Endothelial cell (in vitro differentiated cells): ENCODE data around the gene RGL2. TPM values are rescaled to one million over a fixed set of nuclear protein-coding genes. Genes with fewer than 3 reads are reported as not detected.

Experiments
- DNase-seq: peaks from one replicate; pipeline ENCODE4 v3.0.0; 2021; ENCODE audit warnings: low spot score
- H3K27ac Mint-ChIP-seq: one replicate; pipeline ENCODE4 v1.8.0; 2021; ENCODE audit warnings: mixed read lengths, inconsistent platforms; ENCODE audit not compliant: unreplicated experiment
- H3K27me3 Mint-ChIP-seq: one replicate; pipeline ENCODE4 v1.8.0; 2021; ENCODE audit warnings: mild to moderate bottlenecking, moderate library complexity, mixed read lengths, inconsistent platforms; ENCODE audit not compliant: unreplicated experiment
- H3K36me3 Mint-ChIP-seq: one replicate; pipeline ENCODE4 v1.8.0; 2021; ENCODE audit warnings: mild to moderate bottlenecking, low read depth, mixed read lengths, inconsistent platforms; ENCODE audit not compliant: unreplicated experiment
- H3K4me1 Mint-ChIP-seq: one replicate; pipeline ENCODE4 v1.8.0; 2021; ENCODE audit warnings: mild to moderate bottlenecking, mixed read lengths, inconsistent platforms; ENCODE audit not compliant: unreplicated experiment
- H3K4me3 Mint-ChIP-seq: one replicate; pipeline ENCODE4 v1.8.0; 2021; ENCODE audit warnings: mild to moderate bottlenecking, mixed read lengths, inconsistent platforms; ENCODE audit not compliant: unreplicated experiment
- H3K9me3 Mint-ChIP-seq: one replicate; pipeline ENCODE4 v1.8.0; 2021; ENCODE audit warnings: mixed read lengths, inconsistent platforms; ENCODE audit not compliant: unreplicated experiment
- total RNA-seq: library from RNA; stranded (reverse); fragmentation: NEBNext Ultra II Directional; extraction: Animal tissue kit (Norgen Biotek cat#: 25700); gene quantifications from one replicate; pipeline ENCODE4 v1.2.1, GENCODE V29; 2021; ENCODE audit not compliant: unreplicated experiment
- TF ChIP-seq, protein P1 (sequence below): fragments of 200-600 bp; sonication (generic); IDR thresholded peaks from one replicate; pipeline ENCODE4 v1.5.0; 2021; ENCODE audit warnings: antibody characterized with exemption; ENCODE audit not compliant: unreplicated experiment

The RGL2 gene
- total RNA-seq, 1 donor from 2014 or later, result 167 TPM

DNA sequence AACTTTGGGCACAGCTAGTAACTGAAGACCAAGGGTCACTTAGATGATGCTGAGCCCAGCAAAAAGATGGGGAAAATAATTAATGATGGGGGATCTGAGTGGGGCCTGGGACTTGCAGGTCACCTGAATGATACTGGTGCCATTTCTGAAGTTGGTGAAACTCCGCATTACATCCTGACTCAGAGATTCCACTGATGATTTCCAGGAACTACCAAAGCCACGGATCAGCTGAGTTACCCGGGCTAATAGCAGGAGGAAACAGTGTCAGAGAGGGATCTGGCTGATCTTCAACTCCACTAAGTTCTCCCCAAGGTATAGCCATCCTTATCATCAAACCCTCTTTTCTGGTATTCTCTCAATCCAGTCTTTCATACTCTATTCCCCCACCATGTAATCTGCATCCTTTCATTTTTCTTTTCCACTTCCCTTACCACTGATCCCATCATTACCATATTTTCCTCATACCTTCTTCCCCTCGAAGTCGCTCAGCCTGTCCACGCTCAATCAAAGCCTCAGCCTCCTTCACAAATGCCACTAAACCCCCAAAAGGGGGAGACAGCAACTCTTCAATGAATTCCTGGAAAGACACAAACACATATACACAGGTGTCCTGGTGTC is 47.2 kb downstream of the RGL2 start:
- H3K36me3 Mint-ChIP-seq, result peaks cover 13% of the 10 kb centered on the region
- peaks cover 4% of the 10 kb centered on the region for H3K27me3 Mint-ChIP-seq
- H3K27ac Mint-ChIP-seq, result no peak overlapping the region
- TF ChIP-seq, protein P1, sequence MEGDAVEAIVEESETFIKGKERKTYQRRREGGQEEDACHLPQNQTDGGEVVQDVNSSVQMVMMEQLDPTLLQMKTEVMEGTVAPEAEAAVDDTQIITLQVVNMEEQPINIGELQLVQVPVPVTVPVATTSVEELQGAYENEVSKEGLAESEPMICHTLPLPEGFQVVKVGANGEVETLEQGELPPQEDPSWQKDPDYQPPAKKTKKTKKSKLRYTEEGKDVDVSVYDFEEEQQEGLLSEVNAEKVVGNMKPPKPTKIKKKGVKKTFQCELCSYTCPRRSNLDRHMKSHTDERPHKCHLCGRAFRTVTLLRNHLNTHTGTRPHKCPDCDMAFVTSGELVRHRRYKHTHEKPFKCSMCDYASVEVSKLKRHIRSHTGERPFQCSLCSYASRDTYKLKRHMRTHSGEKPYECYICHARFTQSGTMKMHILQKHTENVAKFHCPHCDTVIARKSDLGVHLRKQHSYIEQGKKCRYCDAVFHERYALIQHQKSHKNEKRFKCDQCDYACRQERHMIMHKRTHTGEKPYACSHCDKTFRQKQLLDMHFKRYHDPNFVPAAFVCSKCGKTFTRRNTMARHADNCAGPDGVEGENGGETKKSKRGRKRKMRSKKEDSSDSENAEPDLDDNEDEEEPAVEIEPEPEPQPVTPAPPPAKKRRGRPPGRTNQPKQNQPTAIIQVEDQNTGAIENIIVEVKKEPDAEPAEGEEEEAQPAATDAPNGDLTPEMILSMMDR, result no peak
- no peaks in the 10 kb centered on the region for H3K9me3 Mint-ChIP-seq
- no peak for DNase-seq
- H3K4me1 Mint-ChIP-seq, result peaks cover 24% of the 10 kb centered on the region
- peak overlapping the region; percentile 9 for H3K4me3 Mint-ChIP-seq

DNA sequence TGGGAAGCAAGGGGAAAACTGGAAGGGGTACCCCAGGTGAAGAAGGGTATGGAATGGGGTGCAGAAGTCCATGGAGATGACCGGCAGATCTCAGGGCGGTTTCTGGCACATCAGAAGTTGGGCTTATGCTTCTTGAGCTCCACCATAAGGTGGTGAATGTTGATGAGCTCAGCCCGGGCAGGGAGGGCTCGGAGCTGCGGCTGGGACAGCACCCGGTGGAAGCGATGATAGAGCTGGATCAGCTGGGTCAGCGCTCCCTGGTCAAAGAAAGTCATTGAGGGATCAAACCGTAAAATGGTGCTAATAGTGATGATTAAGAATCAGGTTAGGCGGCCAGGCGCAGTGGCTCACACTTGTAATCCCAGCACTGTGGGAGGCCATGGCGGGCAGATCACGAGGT is 48.0 kb downstream of the RGL2 start:
- Mint-ChIP-seq H3K4me3 (peak overlapping the region; percentile 86), H3K4me1 (peaks cover 24% of the 10 kb centered on the region), H3K36me3 (peaks cover 13% of the 10 kb centered on the region), H3K9me3 (no peaks in the 10 kb centered on the region), H3K27ac (peak overlapping the region; percentile 79), H3K27me3 (peaks cover 4% of the 10 kb centered on the region)
- TF ChIP-seq, protein P1, result no peak
- DNase-seq, result no peak

DNA sequence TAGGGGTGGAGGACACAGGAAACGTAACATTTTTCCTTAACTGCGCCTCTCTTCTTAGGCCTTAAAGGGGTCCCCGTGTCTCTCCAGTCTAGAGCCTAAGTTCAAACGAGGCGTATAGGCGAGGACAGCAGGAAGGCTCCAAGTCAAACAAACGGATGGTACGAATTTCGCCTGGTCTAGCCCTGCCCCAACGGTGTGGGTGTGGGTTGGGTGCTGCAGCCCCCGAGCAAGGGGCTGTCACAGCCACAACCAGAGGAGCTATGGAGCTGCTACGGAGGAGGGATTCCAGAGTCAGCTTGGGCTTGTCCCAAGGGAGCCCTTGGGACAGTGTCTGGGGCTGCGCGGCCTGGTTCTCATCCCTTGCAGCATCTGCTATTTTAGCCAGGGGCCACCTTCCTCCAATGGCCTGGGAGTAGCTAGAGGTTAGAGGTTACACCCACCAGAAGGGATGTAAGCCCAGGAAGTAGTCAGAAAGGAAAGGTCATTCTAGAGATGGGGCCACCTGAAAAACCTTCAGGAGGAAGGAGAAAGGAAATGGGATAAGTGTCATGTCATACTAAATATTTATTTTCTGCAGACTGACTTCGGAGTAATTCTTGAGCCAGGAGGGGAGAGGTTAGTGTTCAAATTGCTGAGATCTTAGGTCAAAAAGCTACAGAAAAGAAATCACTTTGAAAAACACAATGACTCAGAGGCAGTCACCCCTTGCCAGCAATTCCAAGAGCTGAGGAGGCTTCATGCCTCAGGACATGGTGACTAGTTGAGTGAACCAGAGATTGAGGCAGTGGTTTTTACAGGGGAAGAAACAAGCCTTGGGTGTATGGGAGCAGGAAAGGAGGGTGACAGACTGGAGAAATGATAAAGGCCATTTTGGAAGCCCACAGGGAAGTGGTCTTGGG is 48.8 kb downstream of the RGL2 start:
- Mint-ChIP-seq H3K9me3 (no peaks in the 10 kb centered on the region), H3K4me1 (peaks cover 24% of the 10 kb centered on the region), H3K27me3 (peaks cover 4% of the 10 kb centered on the region), H3K36me3 (peaks cover 13% of the 10 kb centered on the region), H3K4me3 (peak overlapping the region; percentile 86), H3K27ac (peak overlapping the region; percentile 79)
- TF ChIP-seq, protein P1, result no peak
- DNase-seq, result peak; percentile 9

DNA sequence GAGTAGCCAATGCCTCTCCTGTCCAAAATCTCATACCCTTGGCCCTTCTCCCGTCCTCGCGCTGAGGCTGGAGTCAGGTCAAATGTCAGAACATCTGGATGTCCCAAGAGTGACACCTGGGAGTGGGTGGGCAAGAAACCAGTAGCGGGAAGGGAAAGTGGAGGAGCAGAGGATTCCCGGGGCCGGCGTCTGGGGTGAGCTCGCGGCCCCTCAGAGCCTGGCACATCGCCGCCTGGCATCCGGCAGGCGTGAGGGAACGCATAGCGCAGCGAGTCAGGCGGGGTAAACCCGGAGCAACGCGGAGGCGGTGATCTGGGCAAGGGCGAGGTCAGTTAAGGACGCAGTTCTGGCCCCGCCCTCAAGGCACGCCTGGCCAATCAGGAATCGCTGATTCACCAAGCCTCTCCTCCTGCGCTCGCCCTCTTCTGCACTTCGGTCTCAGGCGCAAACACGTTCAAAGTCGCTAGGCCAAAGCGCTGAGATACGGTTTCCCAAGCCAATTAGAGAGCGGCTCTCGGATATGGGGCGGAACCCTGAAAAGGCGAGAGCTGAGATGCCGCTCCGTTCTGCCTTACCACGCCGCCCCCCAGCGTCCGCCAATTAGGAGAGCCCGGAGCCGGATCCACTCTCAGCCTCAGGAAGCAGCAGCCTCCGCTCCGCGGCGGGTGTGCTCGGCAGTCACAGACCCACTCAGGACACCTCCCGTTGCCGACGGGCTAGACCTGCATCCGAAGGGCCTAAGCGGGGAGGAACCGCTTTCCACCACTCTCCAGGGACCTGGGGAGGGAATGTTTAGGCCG is 49.6 kb downstream of the RGL2 start:
- TF ChIP-seq, protein P1, result no peak
- Mint-ChIP-seq H3K9me3 (no peaks in the 10 kb centered on the region), H3K4me1 (peaks cover 24% of the 10 kb centered on the region), H3K4me3 (peak overlapping the region; percentile 86), H3K27ac (peak overlapping the region; percentile 79), H3K36me3 (peaks cover 13% of the 10 kb centered on the region), H3K27me3 (peaks cover 4% of the 10 kb centered on the region)
- peak; percentile 91 for DNase-seq
